GM12891 (cell line): ENCODE measurements around the gene SF1.

Experiments
- POLR2A ChIP-seq: IDR thresholded peaks from 2 replicates; pipeline ENCODE4 v1.6.1; 2011; ENCODE audit warnings: low read depth, low read length, control low read depth
- POLR2AphosphoS5 ChIP-seq: IDR thresholded peaks from 2 replicates; pipeline ENCODE4 v1.6.1; 2011; ENCODE audit warnings: low read depth, low read length, control low read depth
- TAF1 ChIP-seq: IDR thresholded peaks from 2 replicates; pipeline ENCODE4 v1.6.1; 2011; ENCODE audit warnings: low read depth, low read length, control low read depth

- TF ChIP-seq POLR2AphosphoS5 = no peak
- no peak for TF ChIP-seq POLR2A
- TF ChIP-seq TAF1 = no peak
Measured at GRCh38 chr11:64754124-64754918, 24.0 kb downstream of the SF1 start.
